Mucosa of descending colon (tissue), 3 donors: Measurements from ENCODE around the gene RBM17. TPM values are rescaled to one million over a fixed set of nuclear protein-coding genes. Genes with fewer than 3 reads are reported as not detected.

Source experiments
- ATAC-seq: fragments of 200-7000 bp; cut with Tn5 transposase; one replicate; pipeline ENCODE4 v1.9.1; 2020; ENCODE audit warnings: mild to moderate bottlenecking, moderate library complexity
- DNase-seq, 3 donors: peaks; one replicate each; pipeline ENCODE4 v3.0.0-alpha.2; 2020
- H3K36me3 ChIP-seq: fragments of 200-600 bp; one replicate; pipeline ENCODE4 v1.8.0; 2021; ENCODE audit warnings: low read depth, mild to moderate bottlenecking
- H3K4me1 ChIP-seq: fragments of 200-600 bp; one replicate; pipeline ENCODE4 v1.8.0; 2021; ENCODE audit warnings: low read depth, mild to moderate bottlenecking
- H3K4me3 ChIP-seq: fragments of 200-600 bp; one replicate; pipeline ENCODE4 v1.8.0; 2021; ENCODE audit warnings: mild to moderate bottlenecking
- H3K9me3 ChIP-seq: fragments of 200-600 bp; one replicate; pipeline ENCODE4 v1.8.0; 2021; ENCODE audit warnings: mild to moderate bottlenecking
- intact Hi-C, 2 donors: fragments of 100-400 bp; cut with DNase I in 1 of 2; cut with micrococcal nuclease in 1 of 2; formaldehyde crosslinking; loops; one replicate each; pipeline versions ENCODE4 v1.11.0 to v1.11.1; 2022; cut with DNase I, micrococcal nuclease
- total RNA-seq, 3 donors: library from RNA; stranded (reverse); fragmentation: NEBNext Ultra II Directional in 2 of 3; extraction: Animal tissue kit (Norgen Biotek cat#: 25700) in 2 of 3; gene quantifications; one replicate each; pipeline versions ENCODE4 v1.2.1 to v1.2.4, GENCODE V29; 2021 to 2023
- TF ChIP-seq, protein P1 (sequence below): fragments of 200-600 bp; IDR thresholded peaks from one replicate; pipeline ENCODE4 v1.8.0; 2022; ENCODE audit warnings: antibody characterized with exemption, mild to moderate bottlenecking
- donor health status: DM: no; HTN: no; CAD: no; lungs with moderate emphysema.
- donor health status: DM: no; HTN: no; CAD: no.
- donor health status: DM: no; HTN: yes; CAD: no.

Gene RBM17
- total RNA-seq, 3 donors from 2014 or later = 87.4 to 100 (median 90.8) TPM

DNA sequence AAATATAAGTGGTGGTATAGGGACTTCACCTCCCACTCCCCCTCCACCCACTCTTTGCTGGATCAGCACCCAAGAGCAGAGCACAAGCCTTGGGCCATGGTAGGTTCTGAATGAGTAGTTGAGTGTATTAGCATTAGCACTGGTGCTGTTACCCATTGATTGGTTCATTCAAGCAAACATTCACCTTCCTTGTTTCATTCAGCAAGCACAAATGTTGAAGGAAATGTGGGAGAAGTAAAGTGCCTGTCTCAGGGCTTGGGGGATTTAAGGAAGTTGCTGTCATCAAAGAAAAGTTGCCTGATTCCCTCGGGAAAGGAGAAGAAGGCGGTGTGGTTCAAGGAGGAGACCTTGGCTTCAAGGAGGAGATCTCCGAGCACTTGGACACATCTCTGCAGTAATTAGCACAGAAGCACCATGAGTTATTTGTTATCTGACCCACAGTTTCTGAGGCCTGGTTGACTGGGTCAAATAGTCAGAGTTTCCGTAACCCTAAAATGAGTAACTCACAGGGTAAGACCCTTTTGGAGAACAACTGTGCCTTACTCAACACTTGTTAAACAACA is 44.0 kb upstream of the RBM17 start:
- Histone ChIP-seq H3K4me3 (no peak overlapping the region), H3K36me3 (no peaks in the 10 kb centered on the region), H3K9me3 (no peaks in the 10 kb centered on the region), H3K4me1 (no peaks in the 10 kb centered on the region)
- intact Hi-C loops = no loop called here
- TF ChIP-seq, protein P1, sequence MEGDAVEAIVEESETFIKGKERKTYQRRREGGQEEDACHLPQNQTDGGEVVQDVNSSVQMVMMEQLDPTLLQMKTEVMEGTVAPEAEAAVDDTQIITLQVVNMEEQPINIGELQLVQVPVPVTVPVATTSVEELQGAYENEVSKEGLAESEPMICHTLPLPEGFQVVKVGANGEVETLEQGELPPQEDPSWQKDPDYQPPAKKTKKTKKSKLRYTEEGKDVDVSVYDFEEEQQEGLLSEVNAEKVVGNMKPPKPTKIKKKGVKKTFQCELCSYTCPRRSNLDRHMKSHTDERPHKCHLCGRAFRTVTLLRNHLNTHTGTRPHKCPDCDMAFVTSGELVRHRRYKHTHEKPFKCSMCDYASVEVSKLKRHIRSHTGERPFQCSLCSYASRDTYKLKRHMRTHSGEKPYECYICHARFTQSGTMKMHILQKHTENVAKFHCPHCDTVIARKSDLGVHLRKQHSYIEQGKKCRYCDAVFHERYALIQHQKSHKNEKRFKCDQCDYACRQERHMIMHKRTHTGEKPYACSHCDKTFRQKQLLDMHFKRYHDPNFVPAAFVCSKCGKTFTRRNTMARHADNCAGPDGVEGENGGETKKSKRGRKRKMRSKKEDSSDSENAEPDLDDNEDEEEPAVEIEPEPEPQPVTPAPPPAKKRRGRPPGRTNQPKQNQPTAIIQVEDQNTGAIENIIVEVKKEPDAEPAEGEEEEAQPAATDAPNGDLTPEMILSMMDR = no peak
- DNase-seq (peak in 1 of 3 donors; percentile 0), ATAC-seq (no peak)

DNA sequence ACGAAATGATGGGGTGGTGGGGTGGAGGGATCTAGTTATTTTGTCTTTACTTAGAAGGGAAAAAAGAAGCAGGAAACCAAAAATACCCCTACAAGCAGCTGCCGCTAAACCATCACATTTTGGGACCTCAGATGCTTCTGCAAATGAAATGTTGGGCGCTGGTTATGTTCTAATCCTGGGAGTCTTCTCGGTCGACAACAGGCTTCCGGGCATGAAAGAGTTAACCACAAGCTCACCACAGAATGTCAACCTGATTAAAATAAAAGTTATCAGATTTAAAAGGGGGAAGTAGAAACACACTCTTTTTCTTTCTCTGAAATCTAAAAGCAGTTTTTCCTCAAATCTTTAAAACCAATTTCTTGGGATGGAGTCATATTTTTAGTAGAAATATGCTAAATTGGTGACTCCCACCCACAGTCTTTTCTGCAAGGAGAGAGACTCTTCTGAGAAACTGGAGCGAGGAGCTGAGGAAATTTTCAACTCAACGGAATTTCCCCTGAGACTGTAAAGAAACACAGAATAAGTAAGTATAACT is 43.5 kb upstream of the RBM17 start:
- no peaks in the 10 kb centered on the region for H3K36me3 ChIP-seq
- DNase-seq (peak in 1 of 3 donors; percentile 3), ATAC-seq (no peak)
- H3K4me1 ChIP-seq = no peaks in the 10 kb centered on the region
- intact Hi-C loops = no loop called here
- H3K4me3 ChIP-seq = no peak overlapping the region
- no peaks in the 10 kb centered on the region for H3K9me3 ChIP-seq
- TF ChIP-seq, protein P1 = no peak

DNA sequence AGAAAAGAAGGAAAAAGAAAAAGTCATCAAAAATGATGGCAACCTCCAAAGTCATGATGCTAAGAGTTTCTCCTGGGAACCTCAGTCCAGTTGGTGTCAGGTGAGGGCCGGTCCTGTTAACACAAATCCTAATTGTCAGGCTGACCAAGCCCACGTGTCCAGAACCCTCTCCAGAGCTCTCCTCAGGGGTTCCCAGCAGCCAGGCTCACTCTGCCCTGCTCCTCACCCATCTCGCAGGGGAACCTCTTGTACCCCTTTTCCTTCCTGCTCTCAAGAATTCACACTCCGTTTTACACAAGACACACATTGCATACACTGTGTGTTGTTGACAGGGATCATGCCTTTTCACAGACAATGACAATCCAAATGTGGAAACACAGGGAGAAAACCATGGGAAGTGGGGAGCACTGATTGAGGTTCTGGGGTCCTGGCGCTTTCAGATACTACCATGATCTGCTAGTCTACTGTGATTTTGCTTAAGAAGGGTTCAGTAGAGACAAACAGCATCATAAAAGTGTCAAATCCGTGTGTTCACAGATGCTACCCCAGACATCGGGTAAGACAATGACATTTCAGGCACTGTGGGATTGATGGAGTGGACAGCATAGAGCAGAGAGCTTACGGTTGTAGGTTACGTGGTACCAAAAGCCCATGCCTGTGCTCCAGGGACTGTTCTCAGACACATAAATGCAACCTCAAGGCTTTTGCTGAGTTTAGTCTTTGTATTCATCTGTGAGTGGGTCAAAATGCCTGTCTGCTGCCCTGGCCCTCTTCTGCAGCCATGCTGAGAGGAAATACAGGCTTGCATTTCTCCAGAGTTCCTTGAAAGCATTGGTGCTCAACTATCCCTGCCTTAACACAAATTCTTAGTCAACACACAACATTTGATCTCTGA is 42.7 kb upstream of the RBM17 start:
- TF ChIP-seq, protein P1 = no peak
- Histone ChIP-seq H3K4me1 (no peaks in the 10 kb centered on the region), H3K4me3 (no peak overlapping the region), H3K36me3 (no peaks in the 10 kb centered on the region), H3K9me3 (no peaks in the 10 kb centered on the region)
- DNase-seq (peak in 1 of 3 donors; percentile 1), ATAC-seq (no peak)
- intact Hi-C loops = no loop called here

DNA sequence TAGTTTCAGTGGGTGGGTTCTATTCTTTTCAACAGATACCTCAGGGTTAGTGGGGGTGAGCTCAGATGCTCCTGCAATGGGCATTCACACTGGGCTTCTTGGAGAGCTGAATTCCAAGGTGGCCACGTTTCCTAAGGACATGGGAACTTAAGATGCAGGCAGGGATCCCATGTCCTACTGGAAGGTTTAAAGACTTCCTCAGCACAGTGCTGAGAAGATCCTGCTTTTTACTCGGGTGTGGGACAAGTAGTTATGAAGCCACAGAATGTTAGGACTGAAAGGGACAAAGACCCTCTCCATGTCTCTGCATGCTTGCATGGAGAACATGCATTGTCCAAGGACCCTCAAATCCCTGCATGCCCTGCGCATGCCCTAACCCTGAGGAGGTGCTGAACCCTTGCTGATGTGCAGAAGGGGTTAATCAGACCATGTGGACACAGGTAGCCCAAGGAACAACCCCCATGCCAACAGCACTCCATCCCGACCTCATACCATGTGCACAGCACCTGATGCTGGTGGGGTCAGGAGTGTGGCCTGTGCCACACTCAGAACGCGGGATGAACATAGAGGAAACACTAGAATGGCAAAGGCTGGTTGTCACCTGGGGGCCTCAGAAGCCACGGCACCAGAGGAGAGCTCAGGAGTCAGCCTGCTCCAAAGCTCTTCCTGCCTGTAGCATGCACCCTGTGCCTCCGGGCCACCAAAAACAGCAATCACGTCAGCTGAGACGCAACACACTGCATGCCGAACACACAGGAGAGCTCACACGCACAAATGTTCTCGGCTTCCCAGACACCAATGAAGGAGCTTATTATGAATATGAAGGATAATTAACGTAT is 41.8 kb upstream of the RBM17 start:
- H3K9me3 ChIP-seq = no peaks in the 10 kb centered on the region
- no peaks in the 10 kb centered on the region for H3K36me3 ChIP-seq

DNA sequence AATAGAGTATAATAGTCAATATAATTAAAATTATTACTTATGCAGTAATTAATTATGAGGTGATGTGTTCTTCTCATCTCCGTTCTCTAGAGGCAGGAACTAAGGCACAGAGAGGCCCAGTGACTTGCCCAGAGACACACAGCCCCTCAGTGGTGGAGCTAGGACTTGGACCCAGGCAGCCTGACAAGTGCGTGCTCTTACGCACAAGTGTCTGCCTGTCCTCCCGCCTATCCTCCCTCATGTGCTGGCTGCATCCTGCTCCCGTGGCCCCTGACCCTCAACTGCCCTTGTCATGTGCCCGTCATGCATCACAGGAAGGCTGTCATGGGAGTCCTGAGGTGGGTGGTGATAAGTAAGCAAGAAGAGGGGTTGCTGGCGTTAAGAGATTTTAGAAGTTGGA is 41.0 kb upstream of the RBM17 start:
- intact Hi-C loops = no loop called here
- TF ChIP-seq, protein P1 = no peak
- peak in 1 of 3 donors; percentile 1 for DNase-seq

More for the DNA sequence above, 41.8 kb upstream of the RBM17 start:
- DNase-seq = peak in 1 of 3 donors; percentile 1
- intact Hi-C loops = no loop called here
- Histone ChIP-seq H3K4me1 (peaks cover 1% of the 10 kb centered on the region), H3K4me3 (no peak overlapping the region)
- TF ChIP-seq, protein P1 = no peak
- no peak for ATAC-seq

More for the DNA sequence above, 41.0 kb upstream of the RBM17 start:
- no peak for ATAC-seq
- peaks cover 5% of the 10 kb centered on the region for H3K4me1 ChIP-seq
- H3K4me3 ChIP-seq = no peak overlapping the region
- no peaks in the 10 kb centered on the region for H3K9me3 ChIP-seq
- no peaks in the 10 kb centered on the region for H3K36me3 ChIP-seq
